K562 (cell line): ENCODE data around the gene SNU13. TPM values are rescaled to one million over a fixed set of nuclear protein-coding genes. Genes with fewer than 3 reads are reported as not detected.

Source experiments
- ATF1 ChIP-seq, 2 experiments: fragments of 450-650 bp in 1 of 2; IDR thresholded peaks; 2 replicates each; pipeline ENCODE4 v1.6.1; 2016; ENCODE audit warnings: missing compliant biosample characterization in 1 of 2, missing genetic modification characterization in 1 of 2
- BACH1 ChIP-seq: fragments of 200-800 bp; sonication (Bioruptor generic); IDR thresholded peaks from 2 replicates; pipeline ENCODE4 v1.6.1; 2016; ENCODE audit warnings: missing genetic modification characterization, missing compliant biosample characterization
- BRCA1 ChIP-seq, 2 experiments: fragments of 450-650 bp in 1 of 2; sonication (generic) in 1 of 2; formaldehyde crosslinking in 1 of 2; IDR thresholded peaks; 2 replicates each; pipeline versions ENCODE4 v1.5.0 to v1.6.1; 2017 to 2020; ENCODE audit warnings: mild to moderate bottlenecking in 1 of 2, missing genetic modification reagents in 1 of 2
- BRD9 ChIP-seq: fragments of 450-650 bp; IDR thresholded peaks from 2 replicates; pipeline ENCODE4 v1.6.1; 2018; ENCODE audit warnings: low read depth; ENCODE audit not compliant: partially characterized antibody
- CBX8 ChIP-seq: fragments of 200-600 bp; sonication (generic); IDR thresholded peaks from 2 replicates; pipeline ENCODE4 v1.6.1; 2012; ENCODE audit warnings: borderline replicate concordance, mixed run types, low read depth, mild to moderate bottlenecking, moderate library complexity, mixed read lengths, low read length, control low read depth, inconsistent platforms; ENCODE audit not compliant: poor library complexity, severe bottlenecking; ENCODE audit errors: extremely low read depth
- CLOCK ChIP-seq: fragments of 250-450 bp; sonication (Bioruptor Pico); IDR thresholded peaks from 2 replicates; pipeline ENCODE4 v1.4.0; 2020; ENCODE audit warnings: mild to moderate bottlenecking, moderate library complexity, borderline replicate concordance
- CREB3L1 ChIP-seq: fragments of 450-650 bp; IDR thresholded peaks from 2 replicates; pipeline ENCODE4 v1.6.1; 2014; ENCODE audit warnings: low read depth, mild to moderate bottlenecking, moderate library complexity, borderline replicate concordance
- FOXP1 ChIP-seq: sonication (generic); formaldehyde crosslinking; IDR thresholded peaks from 2 replicates; pipeline ENCODE4 v1.8.0; 2022; ENCODE audit warnings: mild to moderate bottlenecking, missing genetic modification reagents
- GTF2F1 ChIP-seq: IDR thresholded peaks from 2 replicates; pipeline ENCODE4 v1.6.1; 2011; ENCODE audit warnings: low read depth, low read length, improper control_type of control experiment
- HBP1 ChIP-seq: fragments of 450-650 bp; formaldehyde crosslinking; IDR thresholded peaks from 2 replicates; pipeline ENCODE4 v1.4.0; 2022; ENCODE audit warnings: missing genetic modification characterization
- MAFK ChIP-seq: IDR thresholded peaks from 2 replicates; pipeline ENCODE4 v1.6.1; 2011; ENCODE audit warnings: low read length, improper control_type of control experiment
- PHF20 ChIP-seq: fragments of 450-650 bp; IDR thresholded peaks from 2 replicates; pipeline ENCODE4 v1.6.1; 2018; ENCODE audit not compliant: partially characterized antibody
- POLR2A ChIP-seq: fragments of 450-650 bp; conservative IDR thresholded peaks from 2 replicates; pipeline ENCODE4 v1.6.1; 2016
- THRAP3 ChIP-seq: fragments of 450-650 bp; IDR thresholded peaks from 2 replicates; pipeline ENCODE4 v1.6.1; 2016; ENCODE audit warnings: mild to moderate bottlenecking, inconsistent platforms, borderline replicate concordance
- TRIM28 ChIP-seq: fragments of 450-650 bp; IDR thresholded peaks from 2 replicates; pipeline ENCODE4 v1.6.1; 2017
- ZNF121 ChIP-seq: sonication (generic); formaldehyde crosslinking; conservative IDR thresholded peaks from 2 replicates; pipeline ENCODE4 v1.8.0; 2022; ENCODE audit warnings: missing genetic modification reagents
- ZNF449 ChIP-seq: fragments of 250-450 bp; sonication (Bioruptor Pico); IDR thresholded peaks from 2 replicates; pipeline ENCODE4 v1.8.0; 2022; ENCODE audit warnings: moderate library complexity, mild to moderate bottlenecking, inconsistent platforms
- ZNF740 ChIP-seq, 3 experiments: fragments of 200-800 bp in 1 of 3; sonication (Bioruptor generic) in 1 of 3; sonication (generic) in 1 of 3; formaldehyde crosslinking in 1 of 3; IDR thresholded peaks; 2 replicates each; pipeline versions ENCODE4 v1.6.1 to v1.8.0; 2016 to 2022; ENCODE audit warnings: mild to moderate bottlenecking in 2 of 3, missing compliant biosample characterization in 2 of 3, missing genetic modification characterization in 2 of 3, missing genetic modification reagents in 1 of 3
- polyA plus RNA-seq, 8 experiments: library from polyadenylated mRNA; depleted of rRNA in 4 of 8; stranded (reverse) in 5 of 8; unstranded in 3 of 8; fragments of >200 nt; fragmentation: Nextera tagmentation in 2 of 8; fragmentation: Illumina TruSeq in 1 of 8; extraction: Ambion mirVana in 2 of 8; extraction: Trizol in 1 of 8; gene quantifications; 2 replicates each; pipeline versions ENCODE4 v1.2.1 to v1.2.3, GENCODE V29; 2011 to 2014; ENCODE audit warnings: inconsistent platforms in 1 of 8, missing spikeins in 1 of 8
- total RNA-seq, 7 experiments: library from RNA; depleted of rRNA in 6 of 7; stranded (reverse); fragments of >200 nt in 6 of 7; fragmentation: Illumina TruSeq in 2 of 7; extraction: Trizol in 2 of 7; gene quantifications; 2 replicates each; pipeline versions ENCODE4 v1.2.1 to v1.2.3, GENCODE V29; 2011 to 2021; ENCODE audit warnings: low replicate concordance in 1 of 7

Gene SNU13
- total and polyA plus RNA-seq, 9 of the 15 experiments (the other 6 are each of a cell fraction or from before 2014, with no cell fraction given) = 185 to 981 (median 283) TPM

GRCh38 chr22:41688365-41689211 lies at the start of gene SNU13 (continued):
- TF ChIP-seq FOXP1 (CRISPR knock-in tag) (no peak), THRAP3 (no peak), ZNF740 (CRISPR knock-in tag; IDR thresholded peaks at IDR 0.05) (no peak), ZNF740 (tag; IDR thresholded peaks at IDR 0.05) (no peak), CBX8 (no peak), PHF20 (peak; percentile 32), TRIM28 (no peak; the same call in 1 of the 2 replicates), POLR2A (peak; percentile 91), MAFK (peak; percentile 38), GTF2F1 (no peak), CLOCK (CRISPR knock-in tag) (no peak), HBP1 (CRISPR knock-in tag) (no peak), CREB3L1 (peak; percentile 37; the same call in 1 of the 2 replicates), ZNF449 (CRISPR knock-in tag) (no peak), BRCA1 (IDR thresholded peaks at IDR 0.05) (no peak), BRCA1 (CRISPR knock-in tag; IDR thresholded peaks at IDR 0.05) (no peak), BACH1 (tag) (no peak), BRD9 (no peak), ATF1 (CRISPR knock-in tag; IDR thresholded peaks at IDR 0.05) (no peak), ATF1 (tag; IDR thresholded peaks at IDR 0.05) (peak; percentile 90), ZNF121 (CRISPR knock-in tag) (no peak)
